ENCODE results near the gene SLC38A5.

SLC38A5 gene

GRCh38 chrX:48509619-48510018, 39.6 kb upstream of the SLC38A5 start:
- H3K27me3 ChIP-seq (ENCODE audit: control insufficient read depth in 1 of 2, insufficient read depth in 2 of 2, low read length in 2 of 2), result peaks cover 0 to 7% of the 10 kb centered on the region in 2 donors
- H3K4me3 ChIP-seq (ENCODE audit: low read length in 2 of 2), result peak overlapping the region; percentile 79 to 81
- no peaks in the 10 kb centered on the region for H3K9me3 ChIP-seq (ENCODE audit: control insufficient read depth in 2 of 2, low read length in 2 of 2)
- H3K4me1 ChIP-seq (ENCODE audit: control insufficient read depth, insufficient read depth, low read length), result peaks cover 8% of the 10 kb centered on the region
- H3K9ac ChIP-seq (ENCODE audit: low read length in 2 of 2), result peak overlapping the region; percentile 80 to 86
- no peak overlapping the region for H3K27ac ChIP-seq (ENCODE audit: low read length)
- peaks cover 0 to 2% of the 10 kb centered on the region in 2 donors for H3K36me3 ChIP-seq (ENCODE audit: control insufficient read depth in 2 of 2, insufficient read depth in 2 of 2, low read length in 2 of 2)

- Histone ChIP-seq H3K4me1 (ENCODE audit: control insufficient read depth, insufficient read depth, low read length) (peaks cover 8% of the 10 kb centered on the region), H3K9me3 (ENCODE audit: control insufficient read depth in 2 of 2, low read length in 2 of 2) (no peaks in the 10 kb centered on the region), H3K27me3 (ENCODE audit: control insufficient read depth in 1 of 2, insufficient read depth in 2 of 2, low read length in 2 of 2) (peaks cover 0 to 5% of the 10 kb centered on the region in 2 donors), H3K9ac (ENCODE audit: low read length in 2 of 2) (peak overlapping the region; percentile 80 to 86), H3K4me3 (ENCODE audit: low read length in 2 of 2) (peak overlapping the region; percentile 79 to 81), H3K36me3 (ENCODE audit: control insufficient read depth in 2 of 2, insufficient read depth in 2 of 2, low read length in 2 of 2) (peaks cover 0 to 1% of the 10 kb centered on the region in 2 donors), H3K27ac (ENCODE audit: low read length) (peak overlapping the region; percentile 24)
Observed at GRCh38 chrX:48509245-48509590, 39.2 kb upstream of the SLC38A5 start.

GRCh38 chrX:48508400-48509244, 38.6 kb upstream of the SLC38A5 start, which contains the start of gene PORCN:
TSS of gene PORCN (plus strand) at chrX:48508992. CDS start at chrX:48509821, 829 bp downstream.
- H3K27ac ChIP-seq (ENCODE audit: low read length), result peak within 1 kb of the TSS; percentile 58
- H3K9ac ChIP-seq (ENCODE audit: low read length in 2 of 2), result peak within 1 kb of the TSS; percentile 80 to 86
- peaks cover 8% of the 10 kb centered on the region for H3K4me1 ChIP-seq (ENCODE audit: control insufficient read depth, insufficient read depth, low read length)
- H3K36me3 ChIP-seq (ENCODE audit: control insufficient read depth in 2 of 2, insufficient read depth in 2 of 2, low read length in 2 of 2), result no peaks in the 10 kb centered on the region
- peaks cover 0 to 7% of the 10 kb centered on the region in 2 donors for H3K27me3 ChIP-seq (ENCODE audit: control insufficient read depth in 1 of 2, insufficient read depth in 2 of 2, low read length in 2 of 2)
- peak within 1 kb of the TSS; percentile 79 to 81 for H3K4me3 ChIP-seq (ENCODE audit: low read length in 2 of 2)
- H3K9me3 ChIP-seq (ENCODE audit: control insufficient read depth in 2 of 2, low read length in 2 of 2), result no peaks in the 10 kb centered on the region

GRCh38 chrX:48507246-48507645, 37.2 kb upstream of the SLC38A5 start:
- Histone ChIP-seq H3K4me1 (ENCODE audit: control insufficient read depth, insufficient read depth, low read length) (peaks cover 8% of the 10 kb centered on the region), H3K4me3 (ENCODE audit: low read length in 2 of 2) (no peak overlapping the region), H3K27ac (ENCODE audit: low read length) (no peak overlapping the region), H3K9ac (ENCODE audit: low read length in 2 of 2) (no peak overlapping the region), H3K36me3 (ENCODE audit: control insufficient read depth in 2 of 2, insufficient read depth in 2 of 2, low read length in 2 of 2) (no peaks in the 10 kb centered on the region), H3K9me3 (ENCODE audit: control insufficient read depth in 2 of 2, low read length in 2 of 2) (no peaks in the 10 kb centered on the region), H3K27me3 (ENCODE audit: control insufficient read depth in 1 of 2, insufficient read depth in 2 of 2, low read length in 2 of 2) (peaks cover 0 to 5% of the 10 kb centered on the region in 2 donors)

GRCh38 chrX:48505481-48505880, 35.4 kb upstream of the SLC38A5 start:
- Histone ChIP-seq H3K4me1 (ENCODE audit: control insufficient read depth, insufficient read depth, low read length) (peaks cover 8% of the 10 kb centered on the region), H3K27ac (ENCODE audit: low read length) (no peak overlapping the region), H3K4me3 (ENCODE audit: low read length in 2 of 2) (no peak overlapping the region), H3K9ac (ENCODE audit: low read length in 2 of 2) (no peak overlapping the region), H3K36me3 (ENCODE audit: control insufficient read depth in 2 of 2, insufficient read depth in 2 of 2, low read length in 2 of 2) (no peaks in the 10 kb centered on the region), H3K27me3 (ENCODE audit: control insufficient read depth in 1 of 2, insufficient read depth in 2 of 2, low read length in 2 of 2) (peaks cover 0 to 8% of the 10 kb centered on the region in 2 donors), H3K9me3 (ENCODE audit: control insufficient read depth in 2 of 2, low read length in 2 of 2) (no peaks in the 10 kb centered on the region)

GRCh38 chrX:48504261-48504660, 34.2 kb upstream of the SLC38A5 start:
- H3K9me3 ChIP-seq (ENCODE audit: control insufficient read depth in 2 of 2, low read length in 2 of 2), result no peaks in the 10 kb centered on the region
- no peak overlapping the region for H3K9ac ChIP-seq (ENCODE audit: low read length in 2 of 2)
- no peak overlapping the region for H3K27ac ChIP-seq (ENCODE audit: low read length)
- H3K36me3 ChIP-seq (ENCODE audit: control insufficient read depth in 2 of 2, insufficient read depth in 2 of 2, low read length in 2 of 2), result no peaks in the 10 kb centered on the region
- H3K4me1 ChIP-seq (ENCODE audit: control insufficient read depth, insufficient read depth, low read length), result peaks cover under 1% of the 10 kb centered on the region
- H3K4me3 ChIP-seq (ENCODE audit: low read length in 2 of 2), result no peak overlapping the region
- H3K27me3 ChIP-seq (ENCODE audit: control insufficient read depth in 1 of 2, insufficient read depth in 2 of 2, low read length in 2 of 2), result peaks cover 0 to 8% of the 10 kb centered on the region in 2 donors

GRCh38 chrX:48498374-48498809, 28.3 kb upstream of the SLC38A5 start:
- H3K4me1 ChIP-seq (ENCODE audit: control insufficient read depth, insufficient read depth, low read length), result no peaks in the 10 kb centered on the region
- no peak overlapping the region for H3K9ac ChIP-seq (ENCODE audit: low read length in 2 of 2)
- H3K27ac ChIP-seq (ENCODE audit: low read length), result no peak overlapping the region
- no peaks in the 10 kb centered on the region for H3K9me3 ChIP-seq (ENCODE audit: control insufficient read depth in 2 of 2, low read length in 2 of 2)
- H3K27me3 ChIP-seq (ENCODE audit: control insufficient read depth in 1 of 2, insufficient read depth in 2 of 2, low read length in 2 of 2), result peaks cover 0 to 19% of the 10 kb centered on the region in 2 donors
- no peak overlapping the region for H3K4me3 ChIP-seq (ENCODE audit: low read length in 2 of 2)
- no peaks in the 10 kb centered on the region for H3K36me3 ChIP-seq (ENCODE audit: control insufficient read depth in 2 of 2, insufficient read depth in 2 of 2, low read length in 2 of 2)

- no peaks in the 10 kb centered on the region for H3K9me3 ChIP-seq (ENCODE audit: control insufficient read depth in 2 of 2, low read length in 2 of 2)
- H3K4me3 ChIP-seq (ENCODE audit: low read length in 2 of 2), result no peak overlapping the region
- H3K36me3 ChIP-seq (ENCODE audit: control insufficient read depth in 2 of 2, insufficient read depth in 2 of 2, low read length in 2 of 2), result no peaks in the 10 kb centered on the region
- H3K27ac ChIP-seq (ENCODE audit: low read length), result no peak overlapping the region
- peaks cover 0 to 18% of the 10 kb centered on the region in 2 donors for H3K27me3 ChIP-seq (ENCODE audit: control insufficient read depth in 1 of 2, insufficient read depth in 2 of 2, low read length in 2 of 2)
- H3K9ac ChIP-seq (ENCODE audit: low read length in 2 of 2), result no peak overlapping the region
- H3K4me1 ChIP-seq (ENCODE audit: control insufficient read depth, insufficient read depth, low read length), result no peaks in the 10 kb centered on the region
Observed at GRCh38 chrX:48497871-48498270, 27.8 kb upstream of the SLC38A5 start.

GRCh38 chrX:48496660-48497059, 26.6 kb upstream of the SLC38A5 start:
- H3K9me3 ChIP-seq (ENCODE audit: control insufficient read depth in 2 of 2, low read length in 2 of 2), result no peaks in the 10 kb centered on the region
- H3K27me3 ChIP-seq (ENCODE audit: control insufficient read depth in 1 of 2, insufficient read depth in 2 of 2, low read length in 2 of 2), result peaks cover 0 to 20% of the 10 kb centered on the region in 2 donors
- H3K9ac ChIP-seq (ENCODE audit: low read length in 2 of 2), result no peak overlapping the region
- no peaks in the 10 kb centered on the region for H3K4me1 ChIP-seq (ENCODE audit: control insufficient read depth, insufficient read depth, low read length)
- no peak overlapping the region for H3K27ac ChIP-seq (ENCODE audit: low read length)
- no peak overlapping the region for H3K4me3 ChIP-seq (ENCODE audit: low read length in 2 of 2)
- H3K36me3 ChIP-seq (ENCODE audit: control insufficient read depth in 2 of 2, insufficient read depth in 2 of 2, low read length in 2 of 2), result no peaks in the 10 kb centered on the region

- no peak overlapping the region for H3K9ac ChIP-seq (ENCODE audit: low read length in 2 of 2)
- H3K36me3 ChIP-seq (ENCODE audit: control insufficient read depth in 2 of 2, insufficient read depth in 2 of 2, low read length in 2 of 2), result no peaks in the 10 kb centered on the region
- no peaks in the 10 kb centered on the region for H3K9me3 ChIP-seq (ENCODE audit: control insufficient read depth in 2 of 2, low read length in 2 of 2)
- no peak overlapping the region for H3K27ac ChIP-seq (ENCODE audit: low read length)
- no peaks in the 10 kb centered on the region for H3K4me1 ChIP-seq (ENCODE audit: control insufficient read depth, insufficient read depth, low read length)
- no peak overlapping the region for H3K4me3 ChIP-seq (ENCODE audit: low read length in 2 of 2)
- H3K27me3 ChIP-seq (ENCODE audit: control insufficient read depth in 1 of 2, insufficient read depth in 2 of 2, low read length in 2 of 2), result peaks cover 0 to 19% of the 10 kb centered on the region in 2 donors
Observed at GRCh38 chrX:48493890-48494364, 23.9 kb upstream of the SLC38A5 start.

Measured in stomach smooth muscle (tissue), 2 donors.